Renal cortex interstitium (tissue), 11 donors: ENCODE results near the gene TTC6. TPM values are rescaled to one million over a fixed set of nuclear protein-coding genes. Genes with fewer than 3 reads are reported as not detected.

ENCODE experiments used
- DNase-seq, 11 donors: peaks; one replicate each; pipeline ENCODE4 v3.0.0-alpha.2; 2013; ENCODE audit warnings: low read depth in 9 of 11, low spot score in 4 of 11; ENCODE audit errors: extremely low read depth in 1 of 11
- polyA plus RNA-seq, 3 donors: library from polyadenylated mRNA; unstranded; fragments of 120-200 nt; gene quantifications; one replicate each; pipeline ENCODE4 v1.2.1, GENCODE V29; 2013; ENCODE audit not compliant: insufficient read length in 3 of 3

TTC6 gene
- polyA plus RNA-seq, 3 donors: 0.19 to 0.37 (median 0.24) TPM

GRCh38 chr14:37583358-37584210 lies 11.8 kb upstream of the TTC6 start:
- no peak for DNase-seq

DNA sequence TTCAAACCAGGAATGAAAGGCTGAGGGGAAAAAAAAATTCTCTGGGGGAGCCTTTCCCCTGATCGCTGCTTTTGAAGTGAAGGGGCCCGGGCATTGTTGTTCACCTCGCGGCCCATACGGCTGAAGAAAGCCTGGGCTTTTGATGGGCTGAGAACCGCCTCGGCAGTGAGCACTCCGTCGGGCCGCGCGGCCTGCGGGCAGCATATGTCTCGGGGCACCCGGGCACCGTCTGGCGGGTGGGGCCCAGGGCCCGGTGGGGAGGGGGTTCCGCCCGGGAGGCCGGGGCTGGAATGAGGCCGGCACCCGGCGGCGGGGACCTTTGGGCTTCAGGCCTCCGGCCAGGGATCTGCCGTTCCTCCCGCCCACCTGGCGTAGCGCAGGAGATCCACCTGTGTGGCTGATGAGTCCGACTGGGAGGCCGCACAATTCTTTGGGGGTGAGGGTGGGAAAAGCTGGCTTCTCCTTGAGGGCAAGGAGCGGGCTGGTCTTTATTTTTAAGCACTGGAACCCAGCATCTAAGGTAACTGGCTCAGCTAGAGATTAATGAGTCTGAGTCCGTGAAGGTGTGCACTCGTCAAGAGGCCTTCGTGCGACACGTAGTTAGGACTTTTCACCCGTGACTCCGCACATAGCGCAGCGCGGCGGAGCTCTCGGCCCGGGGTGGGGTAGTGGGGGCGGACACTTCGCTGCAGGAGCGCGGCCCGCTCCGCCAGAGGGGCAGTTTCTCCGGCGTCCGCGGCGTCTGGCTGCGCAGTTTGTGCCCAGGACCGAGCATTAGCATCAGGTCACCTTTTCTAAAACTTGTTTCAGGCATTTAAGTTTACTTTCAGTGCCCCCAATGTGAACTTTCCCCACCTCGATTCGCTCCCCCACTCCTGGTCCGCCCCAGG lies 11.0 kb upstream of the TTC6 start:
- DNase-seq: no peak

DNA sequence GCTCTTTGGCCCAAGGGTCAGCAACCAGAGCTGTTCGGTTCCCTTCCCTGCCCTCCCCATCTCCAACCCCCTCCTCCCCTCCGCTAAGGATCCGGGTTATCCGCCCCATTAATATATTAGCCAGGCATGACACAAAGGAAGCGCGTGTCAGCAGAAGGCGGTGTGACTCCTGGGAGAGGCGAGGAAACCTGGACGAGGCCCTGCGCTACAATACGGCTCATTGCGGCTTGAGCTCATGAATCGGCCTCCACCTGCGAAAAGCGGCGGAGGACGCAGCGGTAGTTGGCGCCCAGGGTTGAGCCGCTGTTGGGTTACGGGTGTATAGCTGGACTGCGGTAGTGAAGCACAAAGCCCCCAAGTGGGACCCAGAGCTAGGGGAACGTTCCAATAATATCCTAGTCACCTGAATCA lies 10.3 kb upstream of the TTC6 start:
- no peak for DNase-seq

GRCh38 chr14:37585971-37586796 lies 9.2 kb upstream of the TTC6 start:
- DNase-seq: no peak

GRCh38 chr14:37586797-37587130 lies 8.7 kb upstream of the TTC6 start:
- no peak for DNase-seq

DNA sequence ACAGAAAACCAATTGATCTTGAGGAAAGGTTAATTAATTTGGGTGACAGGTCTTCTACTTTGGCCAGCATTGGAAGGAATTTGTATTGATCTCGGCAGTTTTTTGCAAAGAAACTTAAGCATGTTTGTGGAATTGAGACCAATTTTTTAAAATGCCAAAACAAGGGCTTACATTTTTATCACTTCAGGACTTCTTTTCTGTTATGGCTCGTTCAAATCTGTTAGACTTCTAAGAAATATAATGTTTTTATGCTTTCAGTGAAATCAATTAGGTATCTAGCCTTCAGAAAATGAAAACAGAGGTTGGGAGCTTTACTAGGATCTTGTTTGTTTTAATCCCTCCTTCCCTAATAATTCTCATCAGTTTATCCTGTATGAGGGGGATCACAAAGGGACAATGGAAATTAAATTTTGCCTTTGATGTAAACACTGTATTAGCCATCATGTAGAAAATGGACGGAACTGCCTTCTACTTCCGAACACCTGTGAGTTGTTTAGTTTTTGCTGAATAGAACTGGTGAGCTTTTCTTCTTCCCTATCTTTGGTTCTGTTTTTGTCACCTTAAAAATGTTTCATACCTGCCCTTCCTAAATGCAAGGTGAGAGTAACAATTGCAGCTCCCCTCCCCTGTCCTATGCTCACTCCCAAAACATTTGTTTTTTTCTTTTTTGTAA lies 8.2 kb upstream of the TTC6 start:
- DNase-seq: no peak

DNA sequence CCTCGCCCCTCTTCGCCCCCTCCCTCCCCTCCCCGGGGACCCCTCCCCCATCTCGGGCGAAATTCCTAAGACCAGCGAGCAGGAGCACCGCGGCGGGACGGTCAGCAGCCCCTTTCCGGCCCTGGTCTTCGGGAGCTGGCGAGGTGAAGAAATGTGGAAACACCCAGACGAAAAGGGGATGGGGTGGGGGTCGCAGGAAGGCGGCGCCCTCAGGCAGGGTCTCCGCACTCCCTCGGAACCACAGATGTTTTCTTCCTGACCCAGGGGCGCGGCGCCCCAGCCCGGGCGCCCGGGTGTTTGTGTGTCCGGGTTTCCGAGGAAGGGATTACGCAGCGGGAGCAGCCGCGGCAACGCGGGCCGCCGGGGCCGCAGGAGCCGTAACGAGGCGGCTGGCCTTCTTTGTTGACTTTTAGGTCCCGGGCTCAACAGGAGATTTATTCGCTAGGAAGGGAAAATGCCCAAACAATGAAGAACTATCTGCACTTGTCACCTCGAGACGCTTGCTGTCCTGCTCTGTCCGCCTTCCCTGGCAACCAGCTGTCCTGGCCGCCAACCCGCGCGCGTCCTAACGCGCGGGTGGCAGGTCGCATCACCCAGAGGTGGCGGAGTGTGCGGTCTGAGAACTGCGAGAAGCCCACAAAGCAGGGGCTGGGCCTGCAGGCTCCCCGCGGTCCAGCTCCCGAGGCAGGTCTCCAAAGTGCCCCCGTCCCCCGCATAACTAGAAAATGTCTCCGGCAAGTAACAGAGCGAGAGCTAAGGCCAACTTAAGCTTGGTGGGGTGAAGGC lies 7.4 kb upstream of the TTC6 start:
- no peak for DNase-seq

- DNase-seq: no peak
These were observed 6.8 kb upstream of the TTC6 start for GRCh38 chr14:37588667-37588955.

DNA sequence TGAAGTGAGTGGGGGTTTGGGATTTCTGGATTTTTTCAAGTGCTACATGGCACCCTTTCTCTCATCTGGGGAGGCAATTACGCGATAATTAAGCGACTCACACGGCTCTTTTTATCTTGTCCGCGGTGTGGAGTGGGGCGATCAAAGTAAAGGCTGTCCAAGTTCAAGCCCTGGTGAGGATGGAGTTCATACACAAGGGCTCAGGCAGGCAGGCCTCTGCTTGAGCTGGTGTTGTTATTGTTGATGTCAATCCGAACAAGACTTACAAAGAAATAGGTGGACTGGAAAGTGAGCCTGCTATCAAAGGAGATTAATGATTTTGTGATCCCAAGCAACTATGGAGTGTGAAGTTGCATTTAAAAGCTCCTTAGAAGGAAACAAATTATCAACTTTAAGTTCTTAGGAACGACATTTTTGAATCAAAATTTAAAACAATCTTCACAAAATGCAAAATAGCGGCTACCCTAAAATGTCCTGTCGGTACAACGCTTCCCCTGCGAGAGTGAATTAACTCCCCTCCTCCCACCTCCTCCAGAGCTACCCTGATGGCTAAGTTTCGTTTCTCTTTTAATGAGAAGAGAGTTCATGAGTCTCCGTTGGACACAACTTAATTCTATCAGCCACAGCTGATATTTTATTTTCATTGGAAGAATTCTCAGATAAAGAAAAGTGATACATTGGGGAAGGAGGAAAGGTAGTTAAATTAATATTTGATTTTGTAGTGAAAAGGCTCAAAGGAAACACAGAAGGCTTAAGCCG lies 6.3 kb upstream of the TTC6 start:
- no peak for DNase-seq

GRCh38 chr14:37589715-37590427 lies 5.6 kb upstream of the TTC6 start:
- no peak for DNase-seq

DNA sequence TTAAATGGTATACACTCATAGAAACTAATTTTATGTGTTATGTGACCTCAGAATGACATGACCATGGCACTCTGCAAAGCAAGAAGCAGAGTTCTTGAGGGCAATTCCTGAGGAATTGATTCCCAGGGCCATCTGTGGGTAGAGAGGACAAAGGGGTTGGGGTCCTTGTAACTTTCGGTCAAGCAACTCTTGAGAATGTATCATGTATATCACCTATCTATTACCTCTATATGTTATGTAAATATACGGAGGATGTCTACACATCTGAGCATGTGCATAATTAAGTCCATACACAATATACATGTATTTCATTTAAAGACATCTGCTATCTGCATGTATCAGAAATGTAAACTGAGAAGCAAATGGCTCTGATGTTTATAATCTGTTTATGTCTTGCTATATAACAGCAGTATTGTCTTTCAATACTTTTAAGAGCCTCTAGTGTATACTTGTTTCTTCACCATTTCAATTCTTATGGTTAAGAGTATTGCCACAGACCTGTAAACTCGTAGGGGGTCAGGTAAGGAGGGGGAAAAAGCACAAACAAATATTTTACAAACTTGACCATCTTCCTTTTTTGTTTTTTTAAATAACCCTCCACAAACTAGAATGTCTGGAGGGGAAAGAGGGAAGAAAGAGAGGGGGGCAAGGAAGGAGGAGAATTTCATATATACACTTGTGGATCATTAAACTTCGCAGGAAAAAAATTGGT lies 4.8 kb upstream of the TTC6 start:
- no peak for DNase-seq

DNA sequence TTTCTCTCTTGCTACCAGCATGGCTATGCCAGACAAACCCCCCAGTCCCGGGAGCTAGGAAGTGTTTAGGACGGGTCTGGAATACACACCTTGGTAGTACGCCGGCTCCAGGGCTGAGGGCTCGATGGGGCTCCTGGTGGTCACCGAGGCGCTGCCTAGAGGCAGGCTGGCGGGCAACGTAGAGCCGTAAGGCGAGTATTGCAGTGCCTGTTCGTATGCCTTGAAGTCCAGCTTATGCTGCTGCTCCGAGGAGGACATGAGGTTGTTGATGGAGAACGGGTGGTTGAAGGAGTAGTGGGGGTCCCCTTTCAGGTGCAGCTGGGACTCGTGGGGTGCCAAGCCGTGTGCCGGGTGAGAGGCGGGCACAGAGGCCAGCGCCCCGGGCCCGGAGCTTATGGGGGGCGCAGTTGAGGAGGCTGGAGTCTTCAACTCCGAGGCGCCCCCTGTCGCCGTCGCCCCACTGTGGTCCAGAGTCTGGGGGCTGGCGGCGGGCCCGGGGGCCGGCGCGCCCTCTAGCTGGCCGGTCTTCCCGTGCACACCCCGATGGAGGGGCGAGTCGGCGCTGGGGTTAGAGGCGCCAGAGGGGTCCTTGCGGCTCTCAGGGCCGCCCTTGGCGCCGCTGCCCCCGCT lies 4.0 kb upstream of the TTC6 start:
- DNase-seq: no peak

DNA sequence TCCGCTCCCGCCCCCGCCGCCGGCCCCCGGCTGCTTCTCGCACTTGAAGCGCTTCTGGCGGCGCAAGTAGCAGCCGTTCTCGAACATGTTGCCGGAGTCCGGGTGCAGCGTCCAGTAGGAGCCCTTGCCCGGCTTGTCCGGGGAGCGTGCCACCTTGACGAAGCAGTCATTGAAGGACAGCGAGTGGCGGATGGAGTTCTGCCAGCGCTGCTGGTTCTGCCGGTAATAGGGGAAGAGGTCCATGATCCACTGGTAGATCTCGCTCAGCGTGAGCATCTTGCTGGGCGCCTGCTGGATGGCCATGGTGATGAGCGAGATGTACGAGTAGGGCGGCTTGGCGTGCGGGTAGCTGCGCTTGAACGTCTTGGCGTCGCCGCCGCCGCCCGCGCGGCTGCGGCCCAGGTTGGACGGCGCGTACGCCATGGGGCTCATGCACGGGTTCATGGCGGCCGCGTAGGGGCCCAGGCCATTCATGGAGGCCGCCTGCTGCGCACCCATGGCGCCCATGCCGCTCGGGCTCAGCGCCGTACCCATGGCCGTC lies 3.4 kb upstream of the TTC6 start:
- DNase-seq: no peak

GRCh38 chr14:37592482-37593408 lies 2.7 kb upstream of the TTC6 start:
- no peak for DNase-seq
